RWPE1 (cell line): Measurements from ENCODE around the gene CCDC86.

ENCODE experiments used
- CTCF ChIA-PET: fragments of 350-600 bp; sonication (Branson Sonifier 250); formaldehyde crosslinking; extraction: SDS; loops from one replicate; lab custom pipeline; 2021; lab: Yijun Ruan, JAX
- POLR2A ChIA-PET: fragments of 400-600 bp; formaldehyde crosslinking; extraction: SDS; loops from one replicate; lab custom pipeline; 2020; ENCODE audit warnings: antibody characterized with exemption; ENCODE audit not compliant: low non-redundant PET; lab: Yijun Ruan, JAX
- DNase-seq: peaks from one replicate; pipeline ENCODE4 v3.0.0; 2012; ENCODE audit warnings: low spot score
- H3K27ac ChIP-seq: fragments of 450-650 bp; 2 replicates; pipeline ENCODE4 v1.5.1; 2017
- TF ChIP-seq, protein P1 (sequence below): fragments of 450-650 bp; conservative IDR thresholded peaks from 2 replicates; pipeline ENCODE4 v1.5.1; 2017; ENCODE audit warnings: low read depth, mild to moderate bottlenecking

CCDC86 gene

DNA sequence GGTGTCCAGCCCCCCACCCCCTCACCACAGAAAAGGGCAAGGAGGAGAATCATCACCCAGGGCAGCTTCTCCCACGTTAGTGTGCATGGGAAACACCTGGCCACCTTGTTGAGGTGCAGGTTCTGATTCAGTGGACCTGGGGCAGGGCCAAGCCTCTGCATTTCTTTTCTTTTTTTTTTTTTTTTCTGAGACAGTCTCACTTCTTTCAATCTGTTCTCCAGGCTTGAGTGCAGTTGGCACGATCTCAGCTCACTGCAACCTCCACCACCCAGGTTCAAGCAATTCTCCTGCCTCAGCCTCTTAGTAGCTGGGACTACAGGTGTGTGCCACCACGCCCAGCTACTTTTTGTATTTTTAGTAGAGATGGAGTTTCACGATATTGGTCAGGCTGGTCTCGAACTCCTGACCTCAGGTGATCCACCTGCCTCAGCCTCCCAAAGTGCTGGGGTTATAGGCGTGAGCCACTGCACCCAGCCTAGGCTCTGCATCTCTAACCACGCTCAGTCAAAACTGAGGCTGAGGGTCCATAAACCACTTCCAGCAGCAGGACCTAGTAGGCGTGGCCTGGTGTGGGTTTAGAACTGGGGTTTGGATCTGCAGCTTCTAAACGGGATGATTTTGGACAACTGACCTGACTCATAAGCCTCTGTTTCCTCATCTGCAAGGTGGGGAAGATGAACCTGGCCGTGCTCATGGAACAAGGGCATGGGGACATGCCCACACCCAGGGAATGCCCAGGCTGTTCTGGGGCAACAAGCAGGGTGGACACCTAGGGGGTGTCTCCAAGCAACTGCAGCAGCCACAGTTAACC lies 26.2 kb downstream of the CCDC86 start:
- H3K27ac ChIP-seq, result no peak overlapping the region
- POLR2A ChIA-PET, result no interaction called here

DNA sequence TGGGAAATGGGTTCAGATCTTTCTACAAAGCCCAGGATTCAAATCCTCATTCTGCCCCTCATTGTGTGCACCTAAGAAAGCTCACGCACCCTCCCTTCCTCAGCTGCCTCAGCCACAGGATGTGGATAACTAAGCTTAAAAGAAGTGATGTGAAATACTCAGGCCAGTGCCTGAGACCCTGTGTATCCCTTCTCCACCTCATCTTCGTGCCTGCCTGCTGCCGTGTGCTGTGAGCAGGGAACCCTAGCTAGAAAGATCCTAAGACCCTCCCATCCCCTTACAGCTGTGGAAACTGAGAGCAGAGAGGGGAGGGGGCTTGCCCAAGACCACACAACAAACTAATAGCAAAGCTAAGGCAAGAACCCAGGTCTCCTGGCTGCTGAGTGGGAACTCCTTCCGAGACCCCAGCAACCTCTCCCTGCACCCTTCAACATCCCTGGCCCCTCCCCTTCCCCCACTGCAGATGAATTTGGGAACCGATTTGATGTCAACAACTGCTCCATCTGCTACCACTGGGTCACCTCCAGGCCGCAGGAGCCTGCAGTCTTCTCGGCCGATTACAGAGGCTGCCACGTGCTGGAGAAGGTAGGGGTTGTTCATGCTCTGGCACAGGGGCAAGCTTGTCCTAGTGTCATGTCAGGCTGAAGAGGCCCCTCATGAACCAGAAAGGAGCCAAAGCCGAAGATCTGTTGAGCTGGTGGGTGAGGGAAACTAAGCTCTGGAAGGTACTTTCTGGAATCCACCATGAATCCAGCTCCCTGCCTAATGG lies 27.0 kb downstream of the CCDC86 start:
- ChIA-PET POLR2A (no interaction called here), CTCF (interaction anchor here (0.6 to 0.8 kb wide), 3 partner anchors 9 to 275 kb away, joined by 3 to 5 read pairs (median 3); no protein-coding TSS in a partner anchor)
- DNase-seq, result no peak
- H3K27ac ChIP-seq, result no peak overlapping the region
- TF ChIP-seq, protein P1, sequence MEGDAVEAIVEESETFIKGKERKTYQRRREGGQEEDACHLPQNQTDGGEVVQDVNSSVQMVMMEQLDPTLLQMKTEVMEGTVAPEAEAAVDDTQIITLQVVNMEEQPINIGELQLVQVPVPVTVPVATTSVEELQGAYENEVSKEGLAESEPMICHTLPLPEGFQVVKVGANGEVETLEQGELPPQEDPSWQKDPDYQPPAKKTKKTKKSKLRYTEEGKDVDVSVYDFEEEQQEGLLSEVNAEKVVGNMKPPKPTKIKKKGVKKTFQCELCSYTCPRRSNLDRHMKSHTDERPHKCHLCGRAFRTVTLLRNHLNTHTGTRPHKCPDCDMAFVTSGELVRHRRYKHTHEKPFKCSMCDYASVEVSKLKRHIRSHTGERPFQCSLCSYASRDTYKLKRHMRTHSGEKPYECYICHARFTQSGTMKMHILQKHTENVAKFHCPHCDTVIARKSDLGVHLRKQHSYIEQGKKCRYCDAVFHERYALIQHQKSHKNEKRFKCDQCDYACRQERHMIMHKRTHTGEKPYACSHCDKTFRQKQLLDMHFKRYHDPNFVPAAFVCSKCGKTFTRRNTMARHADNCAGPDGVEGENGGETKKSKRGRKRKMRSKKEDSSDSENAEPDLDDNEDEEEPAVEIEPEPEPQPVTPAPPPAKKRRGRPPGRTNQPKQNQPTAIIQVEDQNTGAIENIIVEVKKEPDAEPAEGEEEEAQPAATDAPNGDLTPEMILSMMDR, result no peak

More for the DNA sequence above, 26.2 kb downstream of the CCDC86 start:
- no peak for DNase-seq
- CTCF ChIA-PET, result interaction anchor here (0.6 to 0.9 kb wide), 3 partner anchors 37 to 241 kb away, joined by 3 to 5 read pairs (median 4); no protein-coding TSS in a partner anchor
- TF ChIP-seq, protein P1, result no peak

- TF ChIP-seq, protein P1, result no peak
Measured at GRCh38 chr11:60869451-60869825, 27.5 kb downstream of the CCDC86 start.

DNA sequence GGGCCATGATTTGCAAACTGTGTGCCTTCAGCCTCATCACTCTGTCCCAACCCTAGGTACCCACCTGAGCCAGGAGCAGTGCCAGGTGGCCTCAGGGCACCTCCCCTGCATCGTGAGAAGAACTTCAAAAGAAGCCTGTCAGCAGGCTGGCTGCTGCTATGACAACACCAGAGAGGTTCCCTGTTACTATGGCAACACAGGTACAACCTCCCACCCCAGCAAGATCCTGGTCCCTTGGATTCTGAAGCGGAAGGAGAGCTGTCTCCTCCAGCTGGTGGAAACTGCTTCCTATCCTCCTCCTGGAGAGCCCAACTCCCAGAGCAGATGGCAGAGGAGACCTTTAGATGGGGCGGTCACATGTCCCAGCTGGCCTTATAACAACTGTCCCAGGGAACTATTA lies 28.4 kb downstream of the CCDC86 start:
- ChIA-PET POLR2A (no interaction called here), CTCF (interaction anchor here (1.0 to 1.2 kb wide), 2 partner anchors 29 to 39 kb away, joined by 3 read pairs; no protein-coding TSS in a partner anchor)
- H3K27ac ChIP-seq, result no peak overlapping the region
- DNase-seq, result no peak
- TF ChIP-seq, protein P1, result no peak

More at GRCh38 chr11:60869451-60869825, 27.5 kb downstream of the CCDC86 start:
- no peak for DNase-seq
- CTCF ChIA-PET, result interaction anchor here (0.6 to 0.8 kb wide), 2 partner anchors 9 to 274 kb away, joined by 3 read pairs; no protein-coding TSS in a partner anchor
- POLR2A ChIA-PET, result no interaction called here
- H3K27ac ChIP-seq, result no peak overlapping the region

- POLR2A ChIA-PET, result no interaction called here
- no peak for DNase-seq
- CTCF ChIA-PET, result interaction anchor here (0.6 to 1.4 kb wide), 5 partner anchors 28 to 111 kb away, joined by 3 to 5 read pairs (median 3); no protein-coding TSS in a partner anchor
- H3K27ac ChIP-seq, result no peak overlapping the region
- TF ChIP-seq, protein P1, result no peak
Measured at GRCh38 chr11:60870733-60871377, 28.9 kb downstream of the CCDC86 start.
